ENCODE measurements around the gene ATP9B. TPM values are rescaled to one million over a fixed set of nuclear protein-coding genes. Genes with fewer than 3 reads are reported as not detected.
A peak's percentile ranks its signal among the peaks of the same experiment; 100 is the strongest.

Gene ATP9B
- total and polyA plus RNA-seq, 3 donors from 2014 or later = 32.4 to 113 (median 78.2) TPM

DNA sequence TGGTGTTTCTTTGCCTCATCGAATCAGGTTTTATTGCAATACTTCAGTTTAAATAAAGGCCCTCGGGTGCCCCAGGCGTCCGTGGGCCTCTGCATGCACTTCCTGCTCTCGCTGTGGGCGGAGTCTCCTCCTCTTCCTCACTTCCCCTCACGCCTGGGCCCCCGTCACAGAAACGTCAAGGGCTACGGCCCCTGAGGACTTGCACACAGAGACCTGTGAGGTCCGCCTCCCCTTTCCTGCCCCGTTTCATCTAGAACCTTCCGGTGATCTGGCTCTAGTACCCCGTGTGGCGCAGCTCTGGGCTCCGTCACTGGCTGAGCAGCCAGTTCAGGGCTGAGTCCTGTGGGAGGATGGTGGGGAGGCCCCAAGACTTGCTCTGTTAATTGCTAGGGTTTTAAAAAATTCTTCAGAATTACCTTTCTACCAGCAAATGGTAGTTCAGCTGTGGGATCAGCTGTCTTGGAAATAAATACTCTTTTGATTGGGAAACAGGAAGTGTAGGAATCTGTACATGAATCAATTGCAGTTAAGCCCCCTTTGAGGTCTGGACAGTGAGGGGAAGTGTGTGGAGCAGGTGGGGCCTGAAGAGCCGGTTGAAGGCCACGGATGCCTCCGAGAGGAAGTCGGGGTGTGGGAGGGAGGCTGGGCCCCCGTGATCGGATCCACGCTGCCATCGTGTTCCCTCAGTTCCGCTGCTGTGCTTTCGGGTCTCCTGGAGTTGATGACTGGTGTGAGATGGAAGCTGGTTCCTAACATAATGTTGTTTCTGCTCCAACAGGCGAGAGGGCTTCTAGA is 336.8 kb downstream of the ATP9B start:
- Histone ChIP-seq H3K4me1 (peaks cover 13% of the 10 kb centered on the region), H3K27me3 (no peaks in the 10 kb centered on the region), H3K4me3 (no peak overlapping the region), H3K27ac (peak overlapping the region in 1 of 2 donors; percentile 66), H3K36me3 (ENCODE audit: low read depth, missing control alignments) (no peaks in the 10 kb centered on the region), H3K9me3 (no peaks in the 10 kb centered on the region)
- TF ChIP-seq CTCF (IDR thresholded peaks at IDR 0.05) (no peak), POLR2A (IDR thresholded peaks at IDR 0.05) (no peak)
- intact Hi-C loops (cut with DNase I; ENCODE audit: low total_unique reads) = no loop called here
- WGBS, 2 donors = 71 to 86% methylated on average over 27 of the region's 27 CpGs
- DNase-seq = peak; percentile 59

DNA sequence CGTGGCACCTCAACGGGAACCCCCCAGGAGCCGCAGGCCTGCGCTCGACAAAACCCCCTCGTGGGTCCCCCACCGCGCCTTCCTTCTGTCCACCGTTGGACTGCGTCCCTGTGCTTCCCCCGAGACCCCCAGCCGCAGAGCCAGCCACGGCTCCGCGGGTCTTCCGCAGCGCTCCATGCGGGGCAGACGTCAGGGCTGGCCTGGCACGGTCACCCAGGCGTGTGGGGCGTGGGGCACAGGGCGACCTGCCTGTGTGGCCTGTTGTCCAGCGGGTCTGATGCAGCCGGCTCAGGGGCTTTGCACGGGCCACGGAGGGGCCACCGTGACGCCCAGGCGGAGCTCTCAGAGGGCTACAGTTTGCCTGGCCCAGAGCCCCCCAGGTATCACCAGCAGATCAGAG is 337.5 kb downstream of the ATP9B start:
- Histone ChIP-seq H3K27me3 (no peaks in the 10 kb centered on the region), H3K27ac (peak overlapping the region in 1 of 2 donors; percentile 66), H3K36me3 (ENCODE audit: low read depth, missing control alignments) (no peaks in the 10 kb centered on the region), H3K4me1 (peaks cover 11% of the 10 kb centered on the region), H3K9me3 (no peaks in the 10 kb centered on the region), H3K4me3 (no peak overlapping the region)
- 92 to 96% methylated on average over 13 to 30 of the region's 30 CpGs for WGBS, 2 donors
- intact Hi-C loops (cut with DNase I; ENCODE audit: low total_unique reads) = no loop called here
- no peak for DNase-seq
- TF ChIP-seq POLR2A (IDR thresholded peaks at IDR 0.05) (no peak), CTCF (IDR thresholded peaks at IDR 0.05) (no peak)

GRCh38 chr18:79409313-79409712 is 340.1 kb downstream of the ATP9B start:
- H3K4me3 ChIP-seq = no peak overlapping the region
- TF ChIP-seq CTCF (IDR thresholded peaks at IDR 0.05) (no peak), POLR2A (IDR thresholded peaks at IDR 0.05) (no peak)
- H3K9me3 ChIP-seq = no peaks in the 10 kb centered on the region
- intact Hi-C loops (cut with DNase I; ENCODE audit: low total_unique reads) = no loop called here
- no peak for DNase-seq
- H3K4me1 ChIP-seq = peaks cover 6% of the 10 kb centered on the region
- H3K36me3 ChIP-seq (ENCODE audit: low read depth, missing control alignments) = no peaks in the 10 kb centered on the region
- no peak overlapping the region for H3K27ac ChIP-seq
- WGBS, 2 donors = 76 to 93% methylated on average over 3 of the region's 3 CpGs
- H3K27me3 ChIP-seq = no peaks in the 10 kb centered on the region

GRCh38 chr18:79410171-79410641 is 341.0 kb downstream of the ATP9B start:
- Histone ChIP-seq H3K27ac (no peak overlapping the region), H3K4me1 (peaks cover 4% of the 10 kb centered on the region), H3K4me3 (no peak overlapping the region), H3K27me3 (no peaks in the 10 kb centered on the region), H3K36me3 (ENCODE audit: low read depth, missing control alignments) (no peaks in the 10 kb centered on the region), H3K9me3 (no peaks in the 10 kb centered on the region)
- intact Hi-C loops (cut with DNase I; ENCODE audit: low total_unique reads) = no loop called here
- TF ChIP-seq CTCF (IDR thresholded peaks at IDR 0.05) (no peak), POLR2A (IDR thresholded peaks at IDR 0.05) (no peak)
- DNase-seq = no peak
- WGBS, 2 donors = 93 to 96% methylated on average over 16 to 30 of the region's 30 CpGs
